Measurements from ENCODE around the gene TMBIM6. TPM values are rescaled to one million over a fixed set of nuclear protein-coding genes. Genes with fewer than 3 reads are reported as not detected.
"Not testable (repeated sequence)": the region's sequence is repeated elsewhere in the genome, so short reads cannot be mapped to it uniquely, and the experiment has no call there.

The TMBIM6 gene
- total and polyA plus RNA-seq, 7 donors, result 93.7 to 384 (median 201) TPM

- no peak overlapping the region for H3K4me3 ChIP-seq
- intact Hi-C loops (cut with DNase I), result no loop called here
- H3K4me1 ChIP-seq, result no peaks in the 10 kb centered on the region
- H3K36me3 ChIP-seq, result no peaks in the 10 kb centered on the region
- WGBS, 2 donors, result 64 to 77% methylated on average over 1 of the region's 1 CpG
- no peak for TF ChIP-seq CTCF (IDR thresholded peaks at IDR 0.05)
- no peak for TF ChIP-seq EP300 (IDR thresholded peaks at IDR 0.05)
- no peak for TF ChIP-seq POLR2A (IDR thresholded peaks at IDR 0.05)
- TF ChIP-seq POLR2AphosphoS5 (IDR thresholded peaks at IDR 0.05), result no peak
- H3K9me3 ChIP-seq, result no peaks in the 10 kb centered on the region
- DNase-seq, result no peak
- no peak overlapping the region for H3K27ac ChIP-seq
- H3K27me3 ChIP-seq, result peaks cover 0 to 6% (median 0%) of the 10 kb centered on the region in 3 donors
These were observed 11.3 kb upstream of the TMBIM6 start for GRCh38 chr12:49730050-49730449.

DNA sequence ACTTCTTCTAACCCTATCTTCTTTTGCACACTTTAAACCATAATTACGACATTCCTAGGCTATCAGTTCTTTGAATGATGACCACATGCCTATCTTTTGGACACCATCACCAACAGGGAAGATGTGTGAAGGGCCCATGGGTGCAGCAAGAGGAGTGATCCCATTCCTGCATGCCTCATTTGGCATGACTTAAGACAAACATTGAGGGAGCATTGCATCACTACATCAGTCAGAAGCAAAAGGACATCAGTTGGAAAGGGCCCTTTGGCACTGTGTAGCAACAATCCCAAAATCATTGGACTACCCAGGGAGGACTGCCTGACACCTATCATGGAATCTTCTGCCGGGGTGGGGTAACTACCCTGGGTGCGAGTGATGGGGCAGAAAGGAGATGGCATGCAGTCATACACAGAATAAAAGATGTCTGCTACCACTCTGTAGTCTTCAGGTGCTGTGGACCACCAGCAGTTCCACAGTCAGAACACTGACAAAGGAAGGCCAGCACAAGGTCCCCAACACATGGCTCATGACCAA, 10.7 kb upstream of the TMBIM6 start:
- Histone ChIP-seq H3K4me3 (no peak overlapping the region), H3K27ac (no peak overlapping the region), H3K4me1 (no peaks in the 10 kb centered on the region), H3K27me3 (no peaks in the 10 kb centered on the region), H3K9me3 (no peaks in the 10 kb centered on the region), H3K36me3 (no peaks in the 10 kb centered on the region)
- 89% methylated on average over 3 of the region's 3 CpGs for WGBS, 2 donors
- no peak for TF ChIP-seq POLR2AphosphoS5 (IDR thresholded peaks at IDR 0.05)
- TF ChIP-seq CTCF (IDR thresholded peaks at IDR 0.05), result no peak
- no peak for TF ChIP-seq POLR2A (IDR thresholded peaks at IDR 0.05)
- no peak for TF ChIP-seq EP300 (IDR thresholded peaks at IDR 0.05)
- DNase-seq, result no peak
- intact Hi-C loops (cut with DNase I), result no loop called here

DNA sequence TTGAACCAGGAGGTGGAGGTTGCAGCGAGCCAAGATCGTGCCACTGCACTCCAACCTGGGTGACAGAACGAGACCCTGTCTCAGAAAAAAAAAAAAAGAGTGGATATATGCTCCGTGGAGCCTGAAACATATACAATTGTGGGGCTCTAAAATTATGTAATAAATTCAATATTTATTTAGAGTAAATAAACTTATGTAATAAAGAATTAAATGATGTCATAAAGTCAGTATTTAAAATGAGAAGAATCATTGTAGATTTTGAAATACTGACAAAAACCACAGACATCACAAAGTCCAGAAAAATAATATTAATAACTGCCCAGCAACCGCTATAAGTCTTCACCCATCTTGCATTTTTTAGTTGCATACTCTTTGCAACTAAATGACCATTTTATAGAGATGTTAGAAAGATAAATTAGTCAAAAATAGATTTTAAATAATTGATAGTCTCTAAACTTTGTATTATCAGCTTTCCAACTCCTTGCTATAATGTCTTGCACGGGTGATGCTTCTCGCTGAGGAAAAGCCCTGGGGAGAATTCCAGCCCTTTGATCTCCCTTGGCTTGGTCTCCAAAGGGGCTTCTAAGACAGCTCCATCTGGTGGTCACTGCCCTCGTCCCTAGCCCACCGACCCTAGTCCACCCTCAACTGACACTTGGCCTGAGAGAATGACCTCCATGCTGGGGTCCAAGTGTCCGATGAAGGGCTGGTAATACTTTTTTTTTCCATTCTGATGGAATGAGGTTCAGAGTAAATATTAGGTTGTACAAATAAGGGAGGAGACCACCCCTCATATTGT, 7.9 kb upstream of the TMBIM6 start:
- no peak for DNase-seq
- H3K27ac ChIP-seq, result no peak overlapping the region
- H3K9me3 ChIP-seq, result no peaks in the 10 kb centered on the region
- H3K36me3 ChIP-seq, result no peaks in the 10 kb centered on the region
- H3K4me1 ChIP-seq, result no peaks in the 10 kb centered on the region
- no peak overlapping the region for H3K4me3 ChIP-seq
- no peak for TF ChIP-seq POLR2AphosphoS5 (IDR thresholded peaks at IDR 0.05)
- TF ChIP-seq CTCF (IDR thresholded peaks at IDR 0.05), result no peak
- no peak for TF ChIP-seq EP300 (IDR thresholded peaks at IDR 0.05)
- no peak for TF ChIP-seq POLR2A (IDR thresholded peaks at IDR 0.05)
- intact Hi-C loops (cut with DNase I), result no loop called here
- no peaks in the 10 kb centered on the region for H3K27me3 ChIP-seq
- whole genome bisulfite sequencing, 2 donors, result 77 to 81% methylated on average over 10 of the region's 10 CpGs

- intact Hi-C loops (cut with DNase I); H3K27me3 ChIP-seq; DNase-seq; H3K9me3 ChIP-seq; H3K36me3 ChIP-seq; H3K4me1 ChIP-seq; H3K4me3 ChIP-seq; H3K27ac ChIP-seq: not testable (repeated sequence)
- 96% methylated on average over 7 of the region's 7 CpGs for WGBS, 2 donors
These were observed 6.5 kb upstream of the TMBIM6 start for GRCh38 chr12:49734900-49735299.

- WGBS, 2 donors, result 92% methylated on average over 5 of the region's 5 CpGs
- DNase-seq; H3K9me3 ChIP-seq; H3K27me3 ChIP-seq; intact Hi-C loops (cut with DNase I); H3K27ac ChIP-seq; H3K36me3 ChIP-seq; H3K4me3 ChIP-seq: not testable (repeated sequence)
- H3K4me1 ChIP-seq, result peaks cover 0 to 20% (median 16%) of the 10 kb centered on the region in 4 donors
These were observed 2.6 kb upstream of the TMBIM6 start for GRCh38 chr12:49738721-49739120.

GRCh38 chr12:49740277-49740676, 1.1 kb upstream of the TMBIM6 start:
- H3K27me3 ChIP-seq; H3K4me3 ChIP-seq; H3K36me3 ChIP-seq; DNase-seq; H3K9me3 ChIP-seq; intact Hi-C loops (cut with DNase I): not testable (repeated sequence)
- peak overlapping the region in 2 of 4 donors; percentile 94 to 96 for H3K27ac ChIP-seq
- 96% methylated on average over 12 of the region's 12 CpGs for WGBS, 2 donors
- peaks cover 0 to 35% (median 31%) of the 10 kb centered on the region in 4 donors for H3K4me1 ChIP-seq
